NCI-H1105 (cell line): ENCODE data around the gene ATG10.
"Not testable (repeated sequence)": the region's sequence is repeated elsewhere in the genome, so short reads cannot be mapped to it uniquely, and the experiment has no call there.

Experiments used
- DNase-seq: peaks from one replicate; lab custom pipeline; 2025; lab: John Stamatoyannopoulos, UW

ATG10 gene

GRCh38 chr5:82054004-82054710 lies 82.3 kb downstream of the ATG10 start:
- no peak for DNase-seq

GRCh38 chr5:82057051-82057450 lies 85.2 kb downstream of the ATG10 start:
- DNase-seq = no peak

GRCh38 chr5:82058710-82059109 lies 86.9 kb downstream of the ATG10 start:
- no peak for DNase-seq

GRCh38 chr5:82066791-82067190 lies 95.0 kb downstream of the ATG10 start:
- no peak for DNase-seq

GRCh38 chr5:82068042-82068441 lies 96.2 kb downstream of the ATG10 start:
- DNase-seq = not testable (repeated sequence)

GRCh38 chr5:82068723-82069122 lies 96.9 kb downstream of the ATG10 start:
- no peak for DNase-seq

- no peak for DNase-seq
Measured at GRCh38 chr5:82072138-82072537, 100.3 kb downstream of the ATG10 start.

GRCh38 chr5:82073179-82073578 lies 101.4 kb downstream of the ATG10 start:
- DNase-seq = no peak

GRCh38 chr5:82074950-82075349 lies 103.1 kb downstream of the ATG10 start:
- DNase-seq = no peak

GRCh38 chr5:82077496-82077895 lies 105.7 kb downstream of the ATG10 start:
- DNase-seq = no peak

- no peak for DNase-seq
Measured at GRCh38 chr5:82091617-82092016, 119.8 kb downstream of the ATG10 start.

GRCh38 chr5:82095536-82095935 lies 123.7 kb downstream of the ATG10 start:
- DNase-seq = no peak

- no peak for DNase-seq
Measured at GRCh38 chr5:82096249-82096648, 124.4 kb downstream of the ATG10 start.

- DNase-seq = no peak
Measured at GRCh38 chr5:82100303-82101077, 128.7 kb downstream of the ATG10 start.

- DNase-seq = no peak
Measured at GRCh38 chr5:82104872-82105271, 133.0 kb downstream of the ATG10 start.

GRCh38 chr5:82105457-82105856 lies 133.6 kb downstream of the ATG10 start:
- no peak for DNase-seq

GRCh38 chr5:82106207-82106606 lies 134.4 kb downstream of the ATG10 start:
- DNase-seq = no peak

- no peak for DNase-seq
Measured at GRCh38 chr5:82106756-82107155, 134.9 kb downstream of the ATG10 start.

- no peak for DNase-seq
Measured at GRCh38 chr5:82107267-82107666, 135.4 kb downstream of the ATG10 start.

GRCh38 chr5:82109013-82109412 lies 137.2 kb downstream of the ATG10 start:
- DNase-seq = no peak

- not testable (repeated sequence) for DNase-seq
Measured at GRCh38 chr5:82109915-82110314, 138.1 kb downstream of the ATG10 start.

- no peak for DNase-seq
Measured at GRCh38 chr5:82111191-82111590, 139.4 kb downstream of the ATG10 start.

- DNase-seq = no peak
Measured at GRCh38 chr5:82115858-82116257, 144.0 kb downstream of the ATG10 start.

- no peak for DNase-seq
Measured at GRCh38 chr5:82119889-82120288, 148.1 kb downstream of the ATG10 start.
